Gastroesophageal sphincter (tissue), 4 donors: Measurements from ENCODE around the gene SHISA3. TPM values are rescaled to one million over a fixed set of nuclear protein-coding genes. Genes with fewer than 3 reads are reported as not detected.

Experiments
- ATAC-seq: fragments of 150-250 bp; one replicate; pipeline ENCODE4 v1.9.1; 2016; ENCODE audit warnings: mild to moderate bottlenecking, moderate library complexity
- H3K27ac ChIP-seq, 4 donors: fragments of 200-600 bp; sonication (generic) in 3 of 4; 1 replicate in 3 of 4; 2 replicates in 1 of 4; pipeline ENCODE4 v1.5.1; 2016 to 2019
- H3K27me3 ChIP-seq: fragments of 200-600 bp; sonication (generic); one replicate; pipeline ENCODE4 v1.5.1; 2019
- H3K36me3 ChIP-seq, 2 donors: fragments of 200-600 bp; sonication (generic); one replicate each; pipeline ENCODE4 v1.5.1; 2019; ENCODE audit warnings: control low read depth in 1 of 2
- H3K4me1 ChIP-seq, 3 donors: fragments of 200-600 bp; sonication (generic); 1 replicate in 2 of 3; 2 replicates in 1 of 3; pipeline ENCODE4 v1.5.1; 2016 to 2019; ENCODE audit warnings: control low read depth in 2 of 3
- H3K4me3 ChIP-seq, 2 donors: fragments of 200-600 bp; sonication (generic); one replicate each; pipeline ENCODE4 v1.5.1; 2019; ENCODE audit warnings: mild to moderate bottlenecking in 1 of 2, moderate library complexity in 1 of 2
- H3K9me3 ChIP-seq, 3 donors: fragments of 200-600 bp; sonication (generic); one replicate each; pipeline ENCODE4 v1.5.1; 2017 to 2019; ENCODE audit warnings: control low read depth in 2 of 3
- CTCF ChIP-seq, 4 experiments: fragments of 200-600 bp in 2 of 4; fragments of 450-650 bp in 2 of 4; sonication (generic) in 1 of 4; IDR thresholded peaks; one replicate each; pipeline ENCODE4 v1.5.1; 2017 to 2019; ENCODE audit warnings: antibody characterized with exemption in 4 of 4, mild to moderate bottlenecking in 2 of 4, moderate library complexity in 2 of 4
- EP300 ChIP-seq: sonication (generic); formaldehyde crosslinking; IDR thresholded peaks from one replicate; pipeline ENCODE4 v1.6.1; 2017; ENCODE audit warnings: antibody characterized with exemption, mild to moderate bottlenecking
- POLR2A ChIP-seq, 2 donors: fragments of 450-650 bp; IDR thresholded peaks; one replicate each; pipeline ENCODE4 v1.6.1; 2017; ENCODE audit warnings: antibody characterized with exemption in 2 of 2, mild to moderate bottlenecking in 2 of 2, moderate library complexity in 1 of 2
- POLR2AphosphoS5 ChIP-seq: sonication (generic); formaldehyde crosslinking; IDR thresholded peaks from one replicate; pipeline ENCODE4 v1.6.1; 2017; ENCODE audit warnings: antibody characterized with exemption
- WGBS, 2 donors: methylation state at CpG; one replicate each; pipeline ENCODE4 v1.1.5; 2018; ENCODE audit warnings: low coverage in 1 of 2; 5-methylcytosine and 5-hydroxymethylcytosine counted together
- total RNA-seq, 4 donors: library from RNA; depleted of rRNA; stranded (reverse); fragments of >200 nt; gene quantifications; one replicate each; pipeline ENCODE4 v1.1.0, GENCODE V29; 2016

SHISA3 gene
- total RNA-seq, 4 donors from 2014 or later: 6.3 to 13.5 (median 9.4) TPM

- Histone ChIP-seq H3K4me3 (no peak overlapping the region), H3K27ac (no peak overlapping the region), H3K4me1 (no peaks in the 10 kb centered on the region), H3K27me3 (peaks cover 5% of the 10 kb centered on the region), H3K9me3 (no peaks in the 10 kb centered on the region), H3K36me3 (no peaks in the 10 kb centered on the region)
- no peak for ATAC-seq
- 54 to 66% methylated on average over 8 to 10 of the region's 10 CpGs for WGBS, 2 donors
- TF ChIP-seq POLR2AphosphoS5: no peak
- TF ChIP-seq EP300: no peak
- no peak for TF ChIP-seq CTCF (IDR thresholded peaks at IDR 0.05)
- TF ChIP-seq POLR2A (IDR thresholded peaks at IDR 0.05): no peak
Observed at GRCh38 chr4:42390622-42391354, 6.5 kb upstream of the SHISA3 start.

GRCh38 chr4:42391355-42391664, 6.0 kb upstream of the SHISA3 start:
- WGBS, 2 donors: 79 to 80% methylated on average over 2 of the region's 2 CpGs
- no peaks in the 10 kb centered on the region for H3K9me3 ChIP-seq
- H3K27ac ChIP-seq: no peak overlapping the region
- H3K4me1 ChIP-seq: peaks cover 0 to under 1% (median 0%) of the 10 kb centered on the region in 3 donors
- peaks cover 10% of the 10 kb centered on the region for H3K27me3 ChIP-seq
- TF ChIP-seq EP300 (no peak), POLR2AphosphoS5 (no peak), POLR2A (IDR thresholded peaks at IDR 0.05) (no peak), CTCF (IDR thresholded peaks at IDR 0.05) (no peak)
- no peaks in the 10 kb centered on the region for H3K36me3 ChIP-seq
- H3K4me3 ChIP-seq: no peak overlapping the region
- ATAC-seq: no peak

- peaks cover 0 to 7% (median 0%) of the 10 kb centered on the region in 3 donors for H3K4me1 ChIP-seq
- TF ChIP-seq POLR2A (IDR thresholded peaks at IDR 0.05) (no peak), POLR2AphosphoS5 (no peak), EP300 (no peak), CTCF (IDR thresholded peaks at IDR 0.05) (no peak)
- no peaks in the 10 kb centered on the region for H3K9me3 ChIP-seq
- H3K4me3 ChIP-seq: no peak overlapping the region
- no peaks in the 10 kb centered on the region for H3K36me3 ChIP-seq
- ATAC-seq: no peak
- peaks cover 17% of the 10 kb centered on the region for H3K27me3 ChIP-seq
- WGBS, 2 donors: 68 to 81% methylated on average over 3 to 4 of the region's 5 CpGs
- no peak overlapping the region for H3K27ac ChIP-seq
Observed at GRCh38 chr4:42391981-42392380, 5.3 kb upstream of the SHISA3 start.

GRCh38 chr4:42392436-42392835, 4.9 kb upstream of the SHISA3 start:
- Histone ChIP-seq H3K4me1 (peaks cover 0 to 12% (median 0%) of the 10 kb centered on the region in 3 donors), H3K4me3 (no peak overlapping the region), H3K27me3 (peaks cover 21% of the 10 kb centered on the region), H3K36me3 (no peaks in the 10 kb centered on the region), H3K9me3 (no peaks in the 10 kb centered on the region), H3K27ac (no peak overlapping the region)
- TF ChIP-seq CTCF (IDR thresholded peaks at IDR 0.05) (no peak), POLR2AphosphoS5 (no peak), EP300 (no peak), POLR2A (IDR thresholded peaks at IDR 0.05) (no peak)
- ATAC-seq: no peak
- WGBS, 2 donors: 74 to 84% methylated on average over 3 of the region's 4 CpGs

- H3K4me1 ChIP-seq: peaks cover 0 to 28% (median 0%) of the 10 kb centered on the region in 3 donors
- no peak overlapping the region for H3K4me3 ChIP-seq
- no peak for ATAC-seq
- WGBS, 2 donors: 92 to 100% methylated on average over 1 of the region's 1 CpG
- no peak for TF ChIP-seq EP300
- no peak for TF ChIP-seq POLR2AphosphoS5
- TF ChIP-seq POLR2A (IDR thresholded peaks at IDR 0.05): no peak
- TF ChIP-seq CTCF (IDR thresholded peaks at IDR 0.05): no peak
- H3K27me3 ChIP-seq: peaks cover 53% of the 10 kb centered on the region
- H3K9me3 ChIP-seq: no peaks in the 10 kb centered on the region
- no peaks in the 10 kb centered on the region for H3K36me3 ChIP-seq
- H3K27ac ChIP-seq: no peak overlapping the region
Observed at GRCh38 chr4:42395595-42395994, 1.7 kb upstream of the SHISA3 start.
